ENCODE data around the gene WNT9A.
A peak's percentile ranks its signal among the peaks of the same experiment; 100 is the strongest.

The WNT9A gene

DNA sequence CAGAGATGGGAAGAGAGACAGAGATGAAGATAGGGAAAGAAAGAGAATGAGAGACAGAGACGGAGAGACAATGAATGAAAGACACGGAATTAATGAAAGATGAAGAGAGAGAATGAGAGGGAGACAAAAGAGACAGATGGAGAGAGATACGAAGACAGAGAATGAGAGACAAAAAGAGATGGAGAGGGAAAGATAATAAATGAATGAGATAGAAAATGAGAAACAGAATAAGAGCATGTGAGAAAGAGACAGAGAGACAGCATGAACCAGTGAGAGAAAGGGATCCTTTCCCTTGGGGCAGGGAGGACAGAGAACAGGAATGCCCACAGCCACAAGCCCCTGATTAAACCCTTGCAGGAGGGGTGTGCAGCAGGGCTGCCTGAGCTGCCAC, 5.3 kb upstream of the WNT9A start:
- no peak for DNase-seq

DNA sequence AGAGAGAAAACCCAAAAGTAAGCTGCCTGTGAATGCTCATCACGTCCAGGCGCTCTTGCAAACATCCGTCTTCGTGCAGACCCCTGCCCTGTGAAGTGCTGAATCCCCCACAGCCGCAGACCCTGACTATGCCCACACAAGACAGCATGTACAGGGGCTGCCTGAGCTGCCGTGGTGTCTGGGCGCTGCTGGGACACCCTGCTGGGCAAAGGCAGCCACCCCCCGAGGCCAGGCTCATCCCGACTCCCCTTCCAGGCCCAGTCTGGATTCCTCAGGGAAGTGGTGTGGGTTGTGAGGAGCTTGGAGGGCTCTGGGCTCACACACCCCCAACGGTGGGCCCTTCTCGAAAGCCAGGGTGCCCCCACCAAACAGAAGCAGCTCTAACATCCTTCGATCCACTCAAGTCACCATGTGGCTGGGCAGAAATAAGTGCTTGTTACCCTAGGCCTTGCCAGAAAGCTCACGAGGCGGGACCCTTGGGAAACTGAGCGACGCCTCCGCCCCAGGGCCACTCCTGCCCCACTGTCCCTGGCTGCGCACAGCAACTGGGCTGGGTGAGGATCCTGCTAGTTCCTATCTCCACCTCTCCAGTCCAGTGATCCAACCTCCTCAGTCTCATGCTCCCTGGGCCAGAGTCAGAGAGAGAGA, 4.8 kb upstream of the WNT9A start:
- no peak for DNase-seq

DNA sequence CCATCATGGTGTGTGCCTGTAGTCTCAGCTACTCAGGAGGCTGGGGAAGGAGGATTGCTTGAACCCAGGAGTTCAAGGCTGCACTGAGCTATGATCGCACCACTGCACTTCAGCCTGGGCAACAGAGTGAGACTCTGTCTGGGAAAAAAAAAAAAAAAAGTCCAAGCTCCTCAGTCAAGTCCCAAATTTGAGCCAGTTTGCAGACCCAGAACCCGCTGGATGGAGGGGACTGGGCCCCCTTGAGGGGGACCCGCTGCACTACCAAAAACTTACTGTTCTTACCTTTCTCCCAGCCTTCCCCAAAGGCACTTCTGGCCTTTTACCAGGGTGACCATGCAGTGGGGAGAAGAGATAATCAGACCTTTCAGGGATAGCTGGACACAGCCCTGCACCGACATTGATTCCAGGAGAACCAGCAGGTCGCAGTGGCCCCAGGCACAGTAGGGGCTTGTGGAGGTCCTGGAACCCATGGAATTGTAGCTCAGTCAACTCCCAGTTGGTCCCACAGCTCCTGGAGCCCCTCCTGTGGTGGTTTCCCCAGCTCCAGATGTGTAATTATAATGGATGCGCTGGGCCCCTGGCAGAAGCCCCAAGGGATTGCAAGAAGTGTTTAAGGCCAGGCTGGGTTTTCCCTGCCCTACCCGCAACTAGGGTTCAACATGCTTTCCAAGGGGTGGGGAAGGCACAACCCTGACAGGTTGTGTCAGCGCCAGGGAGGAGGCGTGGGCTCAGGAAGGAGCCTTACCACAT, 4.1 kb upstream of the WNT9A start:
- DNase-seq, result no peak

DNA sequence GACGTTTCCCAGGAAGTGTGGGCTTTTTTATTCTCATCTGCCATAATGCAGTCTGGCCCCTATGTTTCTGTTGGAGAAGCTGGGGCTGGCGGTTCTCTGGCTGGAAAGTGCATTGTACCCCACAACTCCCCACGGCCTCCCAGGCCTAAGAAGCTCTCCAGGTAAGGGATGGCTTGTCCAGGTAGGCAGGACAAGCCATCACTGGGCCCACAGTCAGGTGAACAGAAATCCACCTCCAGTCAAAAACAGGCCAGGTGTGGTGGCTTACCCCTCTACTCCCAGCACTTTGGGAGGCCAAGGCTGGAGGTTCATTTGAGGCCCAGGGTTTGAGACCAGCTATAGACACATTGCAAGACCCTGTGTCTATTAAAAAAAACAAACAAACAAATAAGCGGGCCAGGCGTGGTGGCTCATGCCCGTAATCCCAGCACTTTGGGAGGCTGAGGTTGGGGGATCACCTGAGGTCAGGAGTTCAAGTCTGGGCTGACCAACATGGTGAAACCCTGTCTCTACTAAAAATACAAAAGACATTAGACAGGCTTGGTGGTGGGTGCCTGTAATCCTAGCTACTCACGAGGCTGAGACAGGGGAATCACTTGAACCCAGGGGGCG, 3.1 kb upstream of the WNT9A start:
- DNase-seq, result no peak

DNA sequence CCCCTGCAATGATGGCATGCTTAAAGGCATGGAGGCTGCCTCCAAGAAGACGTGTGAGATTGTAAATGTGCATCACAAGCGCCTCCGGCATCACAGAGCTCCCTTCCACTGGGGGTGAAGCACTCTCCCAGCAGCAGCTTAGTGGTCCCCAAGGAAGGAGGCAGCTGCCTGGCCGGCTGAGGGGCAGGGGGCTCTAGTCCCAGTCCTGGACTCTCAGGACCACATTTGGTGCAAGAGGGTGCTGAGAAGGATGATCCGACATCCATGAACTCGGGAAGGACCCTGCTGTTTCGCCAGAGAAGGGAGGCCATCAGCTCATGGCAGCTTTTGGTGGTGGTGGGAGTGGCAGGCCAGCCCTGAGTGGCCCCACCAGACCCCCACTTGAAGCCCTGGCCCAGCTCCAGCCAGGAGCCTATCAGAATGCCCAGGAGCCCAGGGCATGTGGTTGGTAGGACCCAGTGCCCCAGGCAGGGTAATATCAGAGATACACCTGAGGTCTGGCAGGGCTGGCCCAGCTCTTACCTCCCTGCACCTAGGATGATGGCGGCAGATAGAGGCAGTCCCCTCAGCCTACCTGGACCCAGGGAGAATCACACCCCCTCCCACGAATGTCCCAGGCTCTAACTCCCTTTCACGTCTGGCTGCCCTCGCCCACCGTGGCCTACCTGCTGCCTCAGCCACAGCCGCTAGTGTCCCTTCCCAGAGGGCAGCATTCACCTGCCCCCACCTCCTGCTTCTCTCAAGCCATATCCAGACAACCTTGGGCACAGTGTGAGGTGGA, 2.4 kb upstream of the WNT9A start:
- DNase-seq, result no peak

DNA sequence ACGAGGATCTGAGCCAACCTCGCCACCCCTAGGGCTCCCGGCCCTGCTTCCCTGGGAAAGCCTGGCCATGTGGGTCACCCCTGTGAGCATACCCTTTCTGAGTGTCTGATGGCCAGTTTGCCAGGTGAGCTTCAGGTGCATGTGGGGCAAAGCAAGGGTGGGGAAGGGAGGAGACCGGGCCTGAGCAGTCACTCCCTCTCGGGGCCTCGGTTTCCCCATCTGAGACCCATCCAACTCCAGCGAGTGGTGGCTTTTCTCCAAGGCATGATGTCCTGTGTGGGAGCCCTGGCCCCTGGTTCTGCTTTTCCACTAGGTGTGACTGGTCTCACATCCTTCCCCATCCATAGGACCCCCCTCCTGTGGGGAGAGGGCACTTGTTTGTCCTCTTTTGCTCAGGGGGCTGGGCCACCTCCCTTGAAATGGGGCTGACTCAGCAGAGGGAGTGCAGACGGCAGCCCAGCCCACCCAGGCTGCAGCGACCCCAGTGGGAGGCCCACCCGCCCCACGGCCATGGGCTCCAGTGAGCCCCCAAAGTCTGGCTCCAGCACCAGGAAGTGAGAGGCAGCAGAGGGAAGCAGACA, 1.7 kb upstream of the WNT9A start:
- DNase-seq, result no peak

DNA sequence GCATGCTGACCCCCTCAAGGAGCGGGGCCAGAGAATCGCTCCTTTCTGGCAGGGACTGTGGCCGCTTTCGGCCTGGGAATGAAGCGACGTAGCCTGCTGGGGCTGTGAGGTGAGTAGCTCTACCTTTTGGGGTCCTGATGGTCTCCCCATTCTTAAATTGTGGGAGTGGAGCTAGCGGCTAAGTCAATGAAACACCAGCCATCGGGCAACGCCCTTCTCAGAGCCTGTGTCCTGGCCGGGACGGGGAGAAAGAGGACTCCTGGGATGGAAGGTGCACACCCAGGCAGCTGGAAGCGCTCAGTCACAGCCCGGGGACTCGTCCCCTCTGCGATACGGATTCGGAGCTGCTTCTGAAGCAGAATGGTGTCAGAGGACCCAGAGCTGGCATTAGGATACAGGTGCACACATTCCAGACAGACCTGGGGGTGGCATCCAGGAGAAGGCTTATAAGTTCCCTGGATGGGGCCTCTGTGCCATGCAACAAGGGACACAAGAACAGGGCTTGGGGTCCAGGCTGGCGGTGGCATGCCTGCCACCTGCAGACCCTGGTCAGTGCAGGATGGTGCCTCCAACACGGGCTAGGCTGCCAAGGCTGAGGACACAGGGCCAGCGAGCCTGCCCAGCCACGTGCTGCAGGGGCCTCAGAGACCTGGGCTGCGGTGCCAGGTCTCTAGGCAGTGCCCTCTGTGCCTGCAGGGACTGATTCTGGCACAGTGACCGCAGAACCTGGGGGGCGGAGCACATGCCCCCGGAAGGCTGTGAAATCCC, 945 bp upstream of the WNT9A start:
- DNase-seq, result peak; percentile 10

DNA sequence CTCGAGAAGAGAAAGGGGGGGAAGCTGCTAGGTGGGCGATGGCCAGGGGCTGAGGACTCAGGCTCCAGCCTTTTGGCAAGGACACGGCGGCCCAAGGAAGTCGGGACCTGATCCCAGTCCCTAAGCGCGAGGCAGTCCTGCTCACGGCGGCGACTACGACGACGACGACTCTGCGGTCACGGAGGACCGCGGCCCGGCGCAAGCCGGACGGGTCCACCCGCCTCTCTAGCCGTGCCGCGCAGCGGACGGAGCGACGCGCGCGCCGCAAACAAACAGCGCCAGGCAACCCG, 401 bp downstream of the WNT9A start:
- no peak for DNase-seq

DNA sequence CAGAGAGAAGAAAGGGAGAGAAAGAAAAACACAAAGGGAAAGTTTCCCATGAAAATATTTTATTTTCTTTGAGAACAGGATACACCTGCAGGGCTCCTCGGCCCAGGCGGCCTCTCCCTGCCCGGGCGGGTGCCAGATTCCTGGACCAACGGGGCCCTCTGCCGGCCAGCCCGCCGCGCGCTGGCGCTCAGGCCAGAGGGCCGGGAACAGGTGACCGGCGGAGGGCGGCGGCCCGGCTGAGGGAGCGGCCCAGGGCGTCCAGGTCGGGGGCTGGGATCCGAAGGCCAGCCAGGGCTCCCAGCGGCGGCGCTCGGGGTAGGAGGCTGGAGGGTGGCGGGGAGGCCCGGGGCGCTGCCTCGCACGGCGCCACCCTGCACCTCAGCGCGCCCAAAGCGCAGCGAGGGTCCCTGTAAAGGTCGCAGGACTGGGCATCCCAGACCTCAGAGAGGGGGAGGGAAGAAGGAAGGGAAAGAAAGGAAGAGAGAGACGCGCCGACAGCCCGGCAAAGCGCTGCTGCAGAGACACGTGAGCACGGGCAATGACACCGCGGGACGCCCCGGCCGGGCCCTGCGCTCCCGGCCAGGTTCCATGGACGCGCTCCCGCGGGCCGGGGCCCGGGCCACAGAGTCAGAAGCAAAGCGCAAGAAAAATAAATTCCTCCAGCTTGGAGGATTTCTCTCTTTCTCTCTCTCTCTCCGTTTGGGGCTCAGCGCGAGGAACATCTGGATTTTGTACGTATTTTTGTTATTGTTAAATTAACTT, 927 bp downstream of the WNT9A start:
- peak; percentile 49 for DNase-seq

DNA sequence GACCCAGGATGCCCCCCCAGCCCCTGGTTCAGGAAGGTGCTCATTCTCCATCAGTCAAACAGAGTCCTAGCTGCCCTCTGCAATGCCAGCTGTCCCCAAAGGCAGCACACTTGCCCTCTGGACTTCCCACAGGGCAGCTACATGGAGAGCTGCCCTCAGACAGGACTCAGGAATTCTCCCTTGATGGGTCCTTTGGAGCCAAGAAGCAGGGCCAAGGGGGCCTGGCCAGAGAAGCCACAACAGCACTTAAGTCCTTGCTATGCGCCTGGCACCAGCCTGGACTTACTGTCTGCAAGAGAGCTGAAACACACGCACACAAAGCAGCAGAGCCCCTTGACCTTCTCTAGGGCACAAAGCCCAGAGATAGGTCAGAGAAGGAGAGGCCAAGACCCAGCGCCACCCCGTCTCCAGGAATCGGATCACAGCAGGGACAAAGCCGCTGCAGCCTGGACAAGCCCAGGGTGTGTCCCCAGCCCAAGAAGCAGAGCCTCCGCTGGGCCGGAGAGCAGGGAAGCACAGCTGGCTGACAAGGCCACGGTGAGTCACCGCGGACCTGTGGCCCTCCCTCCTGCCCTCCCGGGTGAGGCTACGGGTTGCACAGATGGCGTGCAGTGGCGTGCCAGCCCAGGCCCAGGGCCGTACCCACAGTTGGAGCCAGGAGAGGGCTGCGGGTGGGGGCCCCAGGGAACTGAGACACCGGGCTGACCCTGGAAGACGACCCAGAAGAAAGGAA, 1.7 kb downstream of the WNT9A start:
- peak; percentile 58 for DNase-seq

DNA sequence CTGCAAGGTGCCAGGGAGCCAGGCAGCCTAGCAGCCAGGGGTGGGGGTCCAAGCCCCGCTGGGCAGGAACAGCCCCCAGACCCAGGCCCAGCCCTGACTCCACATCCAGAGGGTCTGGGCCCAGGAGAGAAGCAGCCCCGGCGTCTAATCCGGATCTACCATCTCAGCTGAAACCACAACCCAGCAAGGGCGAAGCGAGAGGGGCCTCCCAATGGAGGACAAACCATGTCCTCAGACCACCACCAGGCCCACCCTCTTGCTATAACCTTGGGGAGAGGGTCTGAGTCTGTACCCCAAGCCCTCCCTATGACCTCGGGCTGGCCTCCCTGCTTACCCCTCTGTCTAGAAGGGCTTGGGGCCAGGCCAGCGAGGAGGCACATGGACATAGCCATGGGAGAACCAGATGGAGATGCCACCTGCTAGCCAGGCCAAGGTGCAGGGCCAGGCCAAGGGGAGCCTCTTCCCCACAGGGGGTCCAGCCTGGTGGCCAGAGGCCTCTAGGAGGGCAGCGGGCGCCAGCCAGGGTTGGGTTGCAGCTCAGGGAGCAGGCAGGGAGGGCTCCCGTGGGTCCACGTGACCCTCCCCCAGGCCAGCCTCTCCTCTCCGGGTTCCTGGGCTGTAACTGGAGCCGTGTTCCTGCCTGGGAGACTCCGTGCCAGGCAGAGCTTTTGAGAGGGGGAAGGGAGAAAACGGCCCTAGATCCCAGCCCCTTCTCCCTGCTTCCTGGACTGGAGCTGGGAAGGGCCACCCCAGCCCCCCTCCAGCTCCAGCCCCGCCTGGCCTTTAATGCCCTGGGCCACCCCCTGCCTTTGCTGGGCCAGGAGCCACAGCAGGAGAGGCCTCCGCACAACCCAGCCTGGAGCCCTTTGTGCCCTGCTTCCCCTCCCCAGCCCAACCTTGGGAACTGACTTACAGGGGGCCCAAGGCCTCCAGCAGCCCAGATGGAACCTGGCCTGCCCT, 2.5 kb downstream of the WNT9A start:
- DNase-seq, result no peak

DNA sequence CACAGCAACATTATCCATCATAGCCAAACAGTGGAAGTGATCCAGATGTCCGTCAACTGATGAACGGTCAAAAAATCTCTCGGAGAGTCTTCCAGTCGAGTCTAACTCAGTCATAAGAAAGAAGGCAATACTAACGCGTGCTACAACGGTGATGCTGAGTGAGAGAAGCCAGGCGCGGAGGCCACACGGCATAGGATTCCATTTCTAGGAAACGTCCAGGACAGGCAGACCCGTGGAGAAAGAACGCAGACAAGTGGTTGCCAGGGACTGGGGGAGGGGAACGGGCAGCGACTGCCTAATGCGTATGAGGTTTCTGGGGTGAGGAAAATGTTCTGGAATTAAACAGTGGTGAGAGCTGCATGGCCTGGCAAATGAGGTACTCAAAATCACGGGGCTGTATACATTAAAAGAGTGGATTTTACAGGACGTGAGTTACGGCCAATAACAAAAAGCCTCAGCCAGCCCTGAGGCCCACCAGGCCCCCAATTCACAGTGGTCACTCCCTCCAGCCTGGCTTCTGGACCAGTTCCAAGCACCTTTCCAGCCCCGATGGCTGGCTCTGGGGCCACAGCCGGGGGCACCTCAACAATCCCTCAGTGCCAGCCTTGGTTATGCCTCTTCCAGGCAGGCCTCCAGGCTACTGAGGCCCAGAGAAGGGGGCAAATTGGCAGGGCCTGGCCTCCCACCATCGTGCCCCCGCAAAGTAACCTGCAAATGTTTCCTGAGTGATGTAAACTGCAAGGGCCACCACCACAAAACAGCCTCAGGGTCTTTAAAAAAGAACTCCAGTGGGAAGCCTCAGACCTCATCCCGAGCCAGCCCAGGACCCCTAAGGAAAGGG, 3.4 kb downstream of the WNT9A start:
- DNase-seq, result no peak

DNA sequence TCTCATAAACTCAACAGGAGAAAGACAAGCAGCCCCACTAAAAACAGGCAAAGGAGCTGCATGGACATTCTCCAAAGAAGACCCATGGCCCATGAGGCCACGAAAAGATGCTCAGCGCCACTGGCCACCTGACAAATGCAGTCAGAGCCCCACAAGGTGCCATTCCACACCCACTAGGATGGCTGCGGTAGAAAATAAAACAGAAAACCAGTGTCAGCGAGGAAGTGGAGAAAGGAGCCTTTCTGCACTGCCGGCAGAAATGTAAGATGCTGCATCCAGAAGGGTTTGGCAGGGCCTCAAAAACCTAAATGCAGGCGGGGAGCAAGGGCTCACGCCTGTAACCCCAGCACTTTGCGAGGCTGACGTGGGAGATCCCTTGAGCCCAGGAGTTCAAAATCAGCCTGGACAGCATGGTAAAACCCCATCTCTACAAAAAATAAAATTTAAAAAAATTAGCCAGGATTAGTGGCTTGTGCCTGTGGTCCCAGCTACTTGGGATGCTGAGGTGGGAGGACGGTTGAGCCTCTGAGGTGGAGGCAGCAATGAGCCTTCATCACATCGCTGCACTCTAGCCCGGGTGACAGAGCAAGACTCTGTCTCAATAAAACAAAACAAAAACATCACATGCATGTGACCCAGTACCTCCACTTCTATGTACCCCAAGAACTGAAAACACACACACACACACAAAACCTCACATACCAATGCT, 4.2 kb downstream of the WNT9A start:
- DNase-seq, result no peak

DNA sequence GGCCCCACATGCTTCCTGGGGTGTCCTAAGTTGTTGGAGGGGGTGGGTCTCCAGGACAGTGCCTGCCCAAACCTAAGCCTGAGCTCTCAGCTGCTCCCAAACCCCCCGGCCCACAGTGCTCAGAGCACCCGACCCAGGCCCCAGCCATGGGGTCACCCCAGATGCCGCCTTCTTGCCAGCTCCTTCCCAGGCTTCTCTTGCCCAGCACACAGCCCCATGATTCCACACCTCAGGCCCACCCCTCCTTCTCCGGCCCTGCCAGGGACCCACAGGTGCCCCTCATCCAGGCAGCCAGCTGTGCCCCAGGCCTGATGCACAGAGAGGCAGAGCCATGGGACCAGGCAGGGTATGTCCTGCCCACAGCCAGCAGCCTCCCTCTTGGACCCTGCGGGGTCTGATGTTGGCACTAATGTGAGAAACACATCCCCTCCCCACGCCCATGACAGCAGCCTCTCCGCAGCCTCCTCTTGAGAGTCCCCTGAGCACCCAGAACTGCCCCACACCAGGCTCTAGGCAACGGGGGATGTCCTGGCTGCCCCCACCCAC, 4.9 kb downstream of the WNT9A start:
- DNase-seq, result no peak

DNA sequence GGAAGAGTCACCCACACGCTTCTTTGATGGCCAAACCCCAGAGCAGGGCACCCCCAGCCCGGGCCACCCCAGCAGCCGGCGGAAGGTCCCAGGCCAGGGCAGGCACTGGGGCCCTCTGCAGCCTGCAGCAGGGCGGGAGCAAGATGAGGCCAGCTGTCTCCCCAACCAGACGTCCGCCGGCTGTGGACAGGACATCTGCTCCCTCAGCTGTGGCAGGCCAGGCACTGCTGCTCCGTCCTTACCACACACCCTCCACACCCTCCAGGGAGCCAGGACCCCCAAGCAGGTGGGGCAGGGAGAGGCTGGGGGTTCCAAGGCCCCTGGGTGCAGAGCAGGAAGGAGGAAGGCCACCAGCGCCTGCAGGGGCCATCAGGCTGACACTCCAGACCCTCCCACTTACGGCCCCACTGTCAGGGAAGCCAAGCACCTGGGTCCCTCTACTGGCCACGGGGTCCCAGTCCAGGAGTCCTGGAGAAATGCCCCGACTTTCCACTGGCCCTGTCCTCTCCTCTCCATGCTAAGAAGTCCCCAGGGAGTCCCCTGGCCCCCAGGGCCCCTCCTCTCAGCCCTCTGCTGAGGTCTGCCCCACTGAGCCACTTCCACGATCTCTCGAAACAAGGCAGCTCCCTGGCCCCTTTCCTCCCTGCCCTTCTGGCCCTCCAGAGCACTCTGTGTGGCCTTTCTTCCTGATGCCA, 5.6 kb downstream of the WNT9A start:
- no peak for DNase-seq

DNA sequence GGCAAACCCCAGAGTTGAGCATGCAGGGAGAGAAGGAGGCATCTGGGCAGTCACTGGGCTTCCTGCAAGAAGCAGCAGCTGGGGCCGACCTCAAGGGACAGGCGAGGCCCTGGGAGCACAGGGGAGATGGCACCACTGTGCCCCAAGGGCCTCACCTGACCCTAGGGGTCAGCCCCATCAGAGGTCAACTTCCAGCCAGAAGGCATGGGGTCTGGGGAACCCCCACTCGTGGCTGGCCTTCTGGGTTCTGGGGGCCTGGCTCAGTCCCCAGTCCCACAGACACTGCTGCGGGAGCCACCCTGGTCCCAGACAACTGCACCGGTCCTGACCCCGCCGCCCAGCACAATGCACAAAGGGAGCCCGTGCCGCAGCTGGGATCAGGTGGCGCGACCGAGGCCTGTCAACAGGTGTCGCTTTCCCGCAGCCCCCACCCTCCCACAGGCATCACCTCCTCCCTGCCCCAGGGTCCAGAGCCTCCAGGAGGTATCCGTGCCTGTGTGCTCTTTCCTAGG, 6.2 kb downstream of the WNT9A start:
- no peak for DNase-seq

DNA sequence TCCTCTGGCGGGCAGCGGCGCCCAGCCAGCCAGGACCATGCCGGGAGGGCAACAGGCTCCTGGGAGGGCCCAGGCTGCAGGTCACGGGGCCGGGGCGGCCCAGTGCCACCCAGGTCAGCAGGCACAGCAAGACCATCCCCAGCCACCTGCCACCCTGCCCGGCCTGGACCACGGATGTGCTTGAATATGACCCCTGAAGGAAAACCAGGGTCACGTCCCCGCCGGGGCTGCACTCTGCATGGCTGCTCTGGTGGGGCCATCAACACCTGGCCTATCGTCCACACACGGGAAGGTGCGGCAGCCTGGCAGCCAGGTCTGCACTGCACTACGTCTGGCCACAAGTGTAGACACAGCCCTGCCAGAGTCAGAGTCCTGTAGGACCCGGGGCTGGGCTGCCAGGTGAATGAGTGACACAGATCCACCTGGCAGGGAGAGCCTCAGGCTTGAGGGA, 6.9 kb downstream of the WNT9A start:
- no peak for DNase-seq

All from fibroblast of skin of back (primary cell).